IMR-90 (cell line): ENCODE data around the gene PGBD1. TPM values are rescaled to one million over a fixed set of nuclear protein-coding genes. Genes with fewer than 3 reads are reported as not detected.

Source experiments
- ATAC-seq: fragments of 200-7000 bp; cut with Tn5 transposase; 2 replicates; pipeline ENCODE4 v1.9.1; 2020; ENCODE audit warnings: low read depth, mild to moderate bottlenecking, moderate library complexity
- BruUV-seq: library from RNA; stranded (reverse); fragments of 400-500 nt; replicated peaks from 2 replicates; lab custom pipeline; 2021; lab: Mats Ljungman, UMichigan
- CTCF ChIA-PET: fragments of 300-600 bp; formaldehyde crosslinking; extraction: SDS; loops from one replicate; lab custom pipeline; 2021; ENCODE audit warnings: antibody characterized with exemption; lab: Yijun Ruan, JAX
- POLR2A ChIA-PET: fragments of 300-600 bp; sonication (Branson Sonifier 250); formaldehyde crosslinking; loops from one replicate; lab custom pipeline; 2022; ENCODE audit warnings: antibody characterized with exemption; ENCODE audit not compliant: unreplicated experiment; lab: Charles Lee
- DNase-seq: peaks from one replicate; pipeline ENCODE4 v3.0.0; 2013
- H2AFZ ChIP-seq: replicated peaks from 2 replicates; pipeline ENCODE3; 2013; ENCODE audit warnings: low read length, mild to moderate bottlenecking; ENCODE audit not compliant: poor library complexity
- H2AK5ac ChIP-seq: 2 replicates; pipeline ENCODE4 v1.6.1; 2013; ENCODE audit warnings: low read depth, low read length, inconsistent platforms
- H2AK9ac ChIP-seq: replicated peaks from 2 replicates; pipeline ENCODE3; 2013; ENCODE audit warnings: mild to moderate bottlenecking, low read depth, low read length, moderate library complexity; ENCODE audit not compliant: poor library complexity
- H2BK120ac ChIP-seq: 2 replicates; pipeline ENCODE4 v1.6.1; 2013; ENCODE audit warnings: low read depth, low read length, inconsistent platforms
- H2BK15ac ChIP-seq: 3 replicates; pipeline ENCODE4 v1.6.1; 2013; ENCODE audit warnings: low read depth, low read length, inconsistent platforms
- H2BK20ac ChIP-seq: 2 replicates; pipeline ENCODE4 v1.6.1; 2013; ENCODE audit warnings: low read depth, mild to moderate bottlenecking, inconsistent platforms, low read length, moderate library complexity
- H2BK5ac ChIP-seq: 2 replicates; pipeline ENCODE4 v1.6.1; 2013; ENCODE audit warnings: mild to moderate bottlenecking, low read depth, low read length, inconsistent platforms; ENCODE audit not compliant: poor library complexity, severe bottlenecking
- H3K14ac ChIP-seq: replicated peaks from 2 replicates; pipeline ENCODE4 v1.6.1; 2013; ENCODE audit warnings: low read depth, low read length, inconsistent platforms
- H3K18ac ChIP-seq: 2 replicates; pipeline ENCODE4 v1.6.1; 2013; ENCODE audit warnings: low read depth, low read length, control low read depth
- H3K23ac ChIP-seq: 2 replicates; pipeline ENCODE4 v1.6.1; 2013; ENCODE audit warnings: low read depth, low read length, inconsistent platforms
- H3K27ac ChIP-seq: 2 replicates; pipeline ENCODE4 v1.5.1; 2013; ENCODE audit warnings: mild to moderate bottlenecking, control low read depth, low read length; ENCODE audit not compliant: insufficient read depth
- H3K27me3 ChIP-seq: 2 replicates; pipeline ENCODE4 v1.6.1; 2013; ENCODE audit warnings: low read length; ENCODE audit not compliant: control insufficient read depth, insufficient read depth
- H3K36me3 ChIP-seq: 2 replicates; pipeline ENCODE4 v1.6.1; 2013; ENCODE audit warnings: low read length, mixed read lengths; ENCODE audit not compliant: control insufficient read depth, insufficient read depth
- H3K4ac ChIP-seq: 2 replicates; pipeline ENCODE4 v1.6.1; 2013; ENCODE audit warnings: low read depth, low read length, inconsistent platforms
- H3K4me1 ChIP-seq: 2 replicates; pipeline ENCODE4 v1.6.1; 2013; ENCODE audit warnings: low read length, mixed read lengths; ENCODE audit not compliant: control insufficient read depth, insufficient read depth
- H3K4me2 ChIP-seq: 2 replicates; pipeline ENCODE4 v1.6.1; 2013; ENCODE audit warnings: low read depth, mild to moderate bottlenecking, control low read depth, low read length, moderate library complexity
- H3K4me3 ChIP-seq: 2 replicates; pipeline ENCODE4 v1.5.1; 2013; ENCODE audit warnings: low read depth, mild to moderate bottlenecking, control low read depth, low read length, moderate library complexity; ENCODE audit not compliant: insufficient read depth
- H3K56ac ChIP-seq: 2 replicates; pipeline ENCODE4 v1.6.1; 2013; ENCODE audit warnings: low read length, inconsistent platforms; ENCODE audit not compliant: insufficient read depth; ENCODE audit errors: extremely low read depth
- H3K79me1 ChIP-seq, 2 experiments: 2 replicates each; pipeline ENCODE4 v1.6.1; 2013; ENCODE audit warnings: low read length in 2 of 2, inconsistent platforms in 1 of 2, low read depth in 1 of 2
- H3K9ac ChIP-seq: 2 replicates; pipeline ENCODE4 v1.6.1; 2013; ENCODE audit warnings: low read depth, low read length, control low read depth
- H3K9me1 ChIP-seq: 2 replicates; pipeline ENCODE4 v1.6.1; 2013; ENCODE audit warnings: low read length, inconsistent platforms; ENCODE audit not compliant: insufficient read depth
- H3K9me3 ChIP-seq: 2 replicates; pipeline ENCODE4 v1.6.1; 2013; ENCODE audit warnings: low read length; ENCODE audit not compliant: control insufficient read depth, insufficient read depth
- H4K20me1 ChIP-seq: 2 replicates; pipeline ENCODE4 v1.6.1; 2013; ENCODE audit warnings: low read length, inconsistent platforms; ENCODE audit not compliant: insufficient read depth
- H4K5ac ChIP-seq: 2 replicates; pipeline ENCODE4 v1.6.1; 2013; ENCODE audit warnings: mild to moderate bottlenecking, low read depth, low read length, control low read depth
- H4K8ac ChIP-seq, 2 experiments: 2 replicates each; pipeline ENCODE4 v1.6.1; 2013; ENCODE audit warnings: low read depth in 2 of 2, low read length in 2 of 2, control low read depth in 1 of 2, inconsistent platforms in 1 of 2
- H4K91ac ChIP-seq: 2 replicates; pipeline ENCODE4 v1.6.1; 2013; ENCODE audit warnings: low read depth, low read length, inconsistent platforms; ENCODE audit not compliant: insufficient read depth
- CHD1 ChIP-seq: IDR thresholded peaks from 2 replicates; pipeline ENCODE4 v1.6.1; 2012; ENCODE audit warnings: low read depth, low read length, improper control_type of control experiment
- MAFK ChIP-seq: IDR thresholded peaks from 2 replicates; pipeline ENCODE4 v1.6.1; 2012; ENCODE audit warnings: low read depth, low read length, improper control_type of control experiment
- POLR2A ChIP-seq: IDR thresholded peaks from 2 replicates; pipeline ENCODE4 v1.6.1; 2012; ENCODE audit warnings: mild to moderate bottlenecking, low read depth, low read length
- RCOR1 ChIP-seq: IDR thresholded peaks from 2 replicates; pipeline ENCODE4 v1.6.1; 2012; ENCODE audit warnings: mild to moderate bottlenecking, low read length, improper control_type of control experiment; ENCODE audit not compliant: insufficient replicate concordance
- SMC3 ChIP-seq: fragments of 150-350 bp; IDR thresholded peaks from 2 replicates; pipeline ENCODE4 v1.6.1; 2016; ENCODE audit warnings: low read depth, mild to moderate bottlenecking, antibody characterized with exemption, low read length, moderate library complexity
- WGBS, 2 experiments: methylation state at CpG; one replicate each; pipeline versions ENCODE4 v1.1.5 to v1.1.7; 2013; ENCODE audit warnings: missing lambda C conversion rate in 2 of 2; ENCODE audit not compliant: insufficient read length in 1 of 2; ENCODE audit errors: extremely low coverage in 2 of 2; 5-methylcytosine and 5-hydroxymethylcytosine counted together
- dilution Hi-C: fragments of 300-500 bp; cut with HindIII; formaldehyde crosslinking; loops from one replicate; pipeline ENCODE4 v1.14.3; 2018; ENCODE audit warnings: low sequenced_read_pairs; ENCODE audit not compliant: unreplicated experiment
- in situ Hi-C: fragments of 300-500 bp; cut with MboI; formaldehyde crosslinking; loops from 3 replicates; pipeline ENCODE4 v1.14.3; 2019; ENCODE audit warnings: low sequenced_read_pairs, inconsistent platforms, mixed read lengths
- intact Hi-C: fragments of 100-400 bp; cut with micrococcal nuclease; formaldehyde crosslinking; loops from 2 replicates; pipeline ENCODE4 v1.10.0; 2022
- polyA plus RNA-seq, 3 experiments: library from polyadenylated mRNA; depleted of rRNA; stranded (reverse); fragments of >200 nt; gene quantifications; 2 replicates each; pipeline ENCODE4 v1.2.3, GENCODE V29; 2012; ENCODE audit warnings: low replicate concordance in 1 of 3
- total RNA-seq: library from RNA; depleted of rRNA; stranded (reverse); fragments of >200 nt; gene quantifications from 2 replicates; pipeline ENCODE4 v1.2.3, GENCODE V29; 2012
- TF ChIP-seq, protein P1 (sequence below): fragments of 150-350 bp; IDR thresholded peaks from 2 replicates; pipeline ENCODE4 v1.6.1; 2016; ENCODE audit warnings: low read depth, mild to moderate bottlenecking, low read length, moderate library complexity, borderline replicate concordance
- TF ChIP-seq, protein P2 (sequence below): conservative IDR thresholded peaks from 2 replicates; pipeline ENCODE4 v1.5.1; 2012; ENCODE audit warnings: mild to moderate bottlenecking, low read depth, low read length, improper control_type of control experiment

PGBD1 gene
- total and polyA plus RNA-seq, 2 of the 4 experiments (the other 2 are of a cell fraction) = 3.9 to 6.3 TPM

DNA sequence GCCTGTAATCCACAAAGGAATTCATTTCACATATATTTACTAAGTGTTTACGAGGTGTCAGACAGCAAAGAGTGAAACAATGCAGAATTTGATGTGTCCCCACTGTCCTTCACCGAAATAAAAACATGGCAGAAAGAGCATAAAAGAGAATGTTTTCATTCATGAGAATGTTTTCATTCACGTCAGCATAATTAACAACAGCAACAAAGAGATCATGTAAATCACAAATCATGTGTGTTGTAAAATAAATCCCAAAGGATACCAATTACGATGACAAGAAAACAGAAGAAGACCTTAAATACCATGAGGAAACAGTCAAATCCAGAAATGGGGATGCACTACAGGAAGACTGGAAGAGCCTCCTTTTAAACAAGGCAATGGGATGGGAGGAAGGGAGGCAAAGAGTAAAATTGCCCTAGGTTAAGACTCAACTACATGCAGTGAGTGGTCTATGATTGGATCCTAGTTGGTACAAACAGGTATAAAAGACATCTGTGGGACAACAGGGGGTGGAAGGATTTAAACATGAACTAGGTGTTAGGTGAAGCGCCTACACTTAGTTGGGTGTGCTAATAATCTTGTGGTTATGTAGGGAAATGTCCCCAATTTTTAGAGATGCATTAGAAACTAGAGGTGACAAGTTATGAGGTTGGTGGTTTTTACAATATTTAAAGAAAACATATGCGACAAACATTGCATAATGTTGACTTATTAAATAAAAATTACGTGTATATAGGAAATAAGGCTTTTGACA, 53.1 kb downstream of the PGBD1 start:
- H3K27me3 ChIP-seq = no peaks in the 10 kb centered on the region
- H3K4ac ChIP-seq = no peak overlapping the region
- H3K4me3 ChIP-seq = no peak overlapping the region
- BruUV-seq = no TSS peak
- no peak overlapping the region for H3K9ac ChIP-seq
- no peak overlapping the region for H2BK120ac ChIP-seq
- no peak overlapping the region; the same call in 1 of the 2 replicates for H3K4me2 ChIP-seq
- no peaks in the 10 kb centered on the region for H3K36me3 ChIP-seq
- H3K14ac ChIP-seq = no peak overlapping the region
- H4K91ac ChIP-seq = no peak overlapping the region
- no peak overlapping the region for H2BK5ac ChIP-seq
- CTCF ChIA-PET = interaction anchor here (1.0 kb wide), 1 partner anchor 105 kb away, joined by 3 read pairs; no protein-coding TSS in a partner anchor
- H4K8ac ChIP-seq = peak overlapping the region; percentile 45 to 81; a peak in 2 of 4 replicates
- no peak overlapping the region for H2BK20ac ChIP-seq
- H3K9me3 ChIP-seq = no peaks in the 10 kb centered on the region
- H2AK9ac ChIP-seq = no peak overlapping the region
- in situ Hi-C loops = no loop called here
- H3K4me1 ChIP-seq = peaks cover 2% of the 10 kb centered on the region; the same call in 1 of the 2 replicates
- no peak overlapping the region for H3K23ac ChIP-seq
- no peak overlapping the region for H3K18ac ChIP-seq
- ATAC-seq (no peak), DNase-seq (no peak)
- dilution Hi-C loops = no loop called here
- H3K9me1 ChIP-seq = no peaks in the 10 kb centered on the region
- H4K20me1 ChIP-seq = no peaks in the 10 kb centered on the region
- H3K27ac ChIP-seq = peak overlapping the region; percentile 55
- POLR2A ChIA-PET = no interaction called here
- intact Hi-C loops = loop anchor here (5.0 kb wide), 2 partner anchors 67 to 252 kb away; partner anchors contain the start of genes ZNF165 and ZSCAN26
- WGBS, 2 experiments = no CpG with 5 or more reads among the region's 7 CpGs
- H2AK5ac ChIP-seq = no peak overlapping the region
- peak overlapping the region; percentile 51; the same call in 1 of the 2 replicates for H4K5ac ChIP-seq
- no peak overlapping the region for H2AFZ ChIP-seq
- no peak overlapping the region for H3K56ac ChIP-seq
- no peak for TF ChIP-seq SMC3
- TF ChIP-seq, protein P1, sequence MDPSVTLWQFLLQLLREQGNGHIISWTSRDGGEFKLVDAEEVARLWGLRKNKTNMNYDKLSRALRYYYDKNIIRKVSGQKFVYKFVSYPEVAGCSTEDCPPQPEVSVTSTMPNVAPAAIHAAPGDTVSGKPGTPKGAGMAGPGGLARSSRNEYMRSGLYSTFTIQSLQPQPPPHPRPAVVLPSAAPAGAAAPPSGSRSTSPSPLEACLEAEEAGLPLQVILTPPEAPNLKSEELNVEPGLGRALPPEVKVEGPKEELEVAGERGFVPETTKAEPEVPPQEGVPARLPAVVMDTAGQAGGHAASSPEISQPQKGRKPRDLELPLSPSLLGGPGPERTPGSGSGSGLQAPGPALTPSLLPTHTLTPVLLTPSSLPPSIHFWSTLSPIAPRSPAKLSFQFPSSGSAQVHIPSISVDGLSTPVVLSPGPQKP = no peak
- TF ChIP-seq, protein P2, sequence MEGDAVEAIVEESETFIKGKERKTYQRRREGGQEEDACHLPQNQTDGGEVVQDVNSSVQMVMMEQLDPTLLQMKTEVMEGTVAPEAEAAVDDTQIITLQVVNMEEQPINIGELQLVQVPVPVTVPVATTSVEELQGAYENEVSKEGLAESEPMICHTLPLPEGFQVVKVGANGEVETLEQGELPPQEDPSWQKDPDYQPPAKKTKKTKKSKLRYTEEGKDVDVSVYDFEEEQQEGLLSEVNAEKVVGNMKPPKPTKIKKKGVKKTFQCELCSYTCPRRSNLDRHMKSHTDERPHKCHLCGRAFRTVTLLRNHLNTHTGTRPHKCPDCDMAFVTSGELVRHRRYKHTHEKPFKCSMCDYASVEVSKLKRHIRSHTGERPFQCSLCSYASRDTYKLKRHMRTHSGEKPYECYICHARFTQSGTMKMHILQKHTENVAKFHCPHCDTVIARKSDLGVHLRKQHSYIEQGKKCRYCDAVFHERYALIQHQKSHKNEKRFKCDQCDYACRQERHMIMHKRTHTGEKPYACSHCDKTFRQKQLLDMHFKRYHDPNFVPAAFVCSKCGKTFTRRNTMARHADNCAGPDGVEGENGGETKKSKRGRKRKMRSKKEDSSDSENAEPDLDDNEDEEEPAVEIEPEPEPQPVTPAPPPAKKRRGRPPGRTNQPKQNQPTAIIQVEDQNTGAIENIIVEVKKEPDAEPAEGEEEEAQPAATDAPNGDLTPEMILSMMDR = no peak
- peak; percentile 39 for TF ChIP-seq MAFK
- TF ChIP-seq CHD1 = no peak
- no peak for TF ChIP-seq POLR2A
- TF ChIP-seq RCOR1 = no peak
- H2BK15ac ChIP-seq = 0 out of 3 replicates have a peak overlapping the region, but pooled peaks have one; percentile 24
- peaks cover 0 to 11% of the 10 kb centered on the region in 2 experiments; a peak in 2 of 4 replicates for H3K79me1 ChIP-seq
